Activated CD8-positive, alpha-beta T cell treated with anti-CD3 and anti-CD28 coated beads for 36 hours (primary cell): ENCODE results near the gene KANTR. TPM values are rescaled to one million over a fixed set of nuclear protein-coding genes. Genes with fewer than 3 reads are reported as not detected.
A peak's percentile ranks its signal among the peaks of the same experiment; 100 is the strongest.

Experiments used
- ATAC-seq: fragments of 200-7000 bp; cut with Tn5 transposase; one replicate; pipeline ENCODE4 v1.10.0; 2021; ENCODE audit warnings: mild to moderate bottlenecking, moderate library complexity
- CTCF ChIA-PET: fragments of 350-600 bp; sonication (Branson Sonifier 250); formaldehyde crosslinking; loops from one replicate; lab custom pipeline; 2021; ENCODE audit warnings: antibody characterized with exemption; lab: Charles Lee
- POLR2A ChIA-PET: fragments of 350-600 bp; sonication (Branson Sonifier 250); formaldehyde crosslinking; loops from one replicate; lab custom pipeline; 2021; ENCODE audit warnings: antibody characterized with exemption; lab: Charles Lee
- DNase-seq: peaks from one replicate; pipeline ENCODE4 v3.0.0-alpha.2; 2020
- H3K27ac Mint-ChIP-seq: one replicate; pipeline ENCODE4 v1.8.0; 2021; ENCODE audit warnings: mild to moderate bottlenecking, mixed read lengths
- H3K27me3 Mint-ChIP-seq: one replicate; pipeline ENCODE4 v1.8.0; 2021; ENCODE audit warnings: mixed read lengths
- H3K36me3 Mint-ChIP-seq: one replicate; pipeline ENCODE4 v1.8.0; 2021; ENCODE audit warnings: low read depth, mixed read lengths
- H3K4me1 Mint-ChIP-seq: one replicate; pipeline ENCODE4 v1.8.0; 2021; ENCODE audit warnings: low read depth, mixed read lengths
- H3K4me3 Mint-ChIP-seq: one replicate; pipeline ENCODE4 v1.8.0; 2021; ENCODE audit warnings: mild to moderate bottlenecking, moderate library complexity, mixed read lengths
- H3K9me3 Mint-ChIP-seq: one replicate; pipeline ENCODE4 v1.8.0; 2021; ENCODE audit warnings: mixed read lengths
- intact Hi-C: fragments of 100-400 bp; cut with micrococcal nuclease; formaldehyde crosslinking; loops from one replicate; pipeline ENCODE4 v1.10.0; 2022
- total RNA-seq, 2 experiments: library from RNA; stranded (reverse); gene quantifications; one replicate each; pipeline ENCODE4 v1.2.3, GENCODE V29; 2021
- TF ChIP-seq, protein P1 (sequence below): fragments of 200-600 bp; IDR thresholded peaks from one replicate; pipeline ENCODE4 v1.8.0; 2022; ENCODE audit warnings: antibody characterized with exemption, mild to moderate bottlenecking

Gene KANTR
- total RNA-seq, 2 experiments from 2014 or later = 11.1 to 11.7 TPM

DNA sequence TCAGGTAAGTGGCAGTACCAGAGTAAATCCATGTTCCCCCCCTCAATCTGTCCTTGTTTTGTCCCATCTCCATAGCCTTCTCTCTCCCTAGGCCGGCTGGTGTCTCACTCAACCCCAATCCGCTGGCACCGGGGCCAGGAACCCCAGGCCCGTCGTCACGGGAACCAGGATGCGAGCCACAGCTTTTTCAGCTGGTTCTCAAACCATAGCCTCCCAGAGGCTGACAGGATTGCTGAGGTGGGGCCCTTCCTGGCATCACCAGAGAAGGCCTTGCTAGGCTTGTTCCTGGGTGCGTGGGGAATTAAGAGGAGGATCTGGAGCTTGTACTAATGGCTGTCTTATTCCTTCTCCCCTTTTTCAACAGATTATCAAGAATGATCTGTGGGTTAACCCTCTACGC is 9.1 kb upstream of the KANTR start:
- peaks cover 51% of the 10 kb centered on the region for H3K36me3 Mint-ChIP-seq
- peaks cover 61% of the 10 kb centered on the region for H3K4me1 Mint-ChIP-seq
- H3K27ac Mint-ChIP-seq = peak overlapping the region; percentile 71
- no peaks in the 10 kb centered on the region for H3K9me3 Mint-ChIP-seq
- no peak overlapping the region for H3K4me3 Mint-ChIP-seq
- TF ChIP-seq, protein P1, sequence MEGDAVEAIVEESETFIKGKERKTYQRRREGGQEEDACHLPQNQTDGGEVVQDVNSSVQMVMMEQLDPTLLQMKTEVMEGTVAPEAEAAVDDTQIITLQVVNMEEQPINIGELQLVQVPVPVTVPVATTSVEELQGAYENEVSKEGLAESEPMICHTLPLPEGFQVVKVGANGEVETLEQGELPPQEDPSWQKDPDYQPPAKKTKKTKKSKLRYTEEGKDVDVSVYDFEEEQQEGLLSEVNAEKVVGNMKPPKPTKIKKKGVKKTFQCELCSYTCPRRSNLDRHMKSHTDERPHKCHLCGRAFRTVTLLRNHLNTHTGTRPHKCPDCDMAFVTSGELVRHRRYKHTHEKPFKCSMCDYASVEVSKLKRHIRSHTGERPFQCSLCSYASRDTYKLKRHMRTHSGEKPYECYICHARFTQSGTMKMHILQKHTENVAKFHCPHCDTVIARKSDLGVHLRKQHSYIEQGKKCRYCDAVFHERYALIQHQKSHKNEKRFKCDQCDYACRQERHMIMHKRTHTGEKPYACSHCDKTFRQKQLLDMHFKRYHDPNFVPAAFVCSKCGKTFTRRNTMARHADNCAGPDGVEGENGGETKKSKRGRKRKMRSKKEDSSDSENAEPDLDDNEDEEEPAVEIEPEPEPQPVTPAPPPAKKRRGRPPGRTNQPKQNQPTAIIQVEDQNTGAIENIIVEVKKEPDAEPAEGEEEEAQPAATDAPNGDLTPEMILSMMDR = no peak
- ATAC-seq = no peak
- CTCF ChIA-PET = no interaction called here
- no peaks in the 10 kb centered on the region for H3K27me3 Mint-ChIP-seq
- POLR2A ChIA-PET = interaction anchor here (0.6 kb wide), 1 partner anchor 13 kb away, joined by 3 read pairs; no protein-coding TSS in a partner anchor
- intact Hi-C loops = no loop called here
- DNase-seq = no peak

DNA sequence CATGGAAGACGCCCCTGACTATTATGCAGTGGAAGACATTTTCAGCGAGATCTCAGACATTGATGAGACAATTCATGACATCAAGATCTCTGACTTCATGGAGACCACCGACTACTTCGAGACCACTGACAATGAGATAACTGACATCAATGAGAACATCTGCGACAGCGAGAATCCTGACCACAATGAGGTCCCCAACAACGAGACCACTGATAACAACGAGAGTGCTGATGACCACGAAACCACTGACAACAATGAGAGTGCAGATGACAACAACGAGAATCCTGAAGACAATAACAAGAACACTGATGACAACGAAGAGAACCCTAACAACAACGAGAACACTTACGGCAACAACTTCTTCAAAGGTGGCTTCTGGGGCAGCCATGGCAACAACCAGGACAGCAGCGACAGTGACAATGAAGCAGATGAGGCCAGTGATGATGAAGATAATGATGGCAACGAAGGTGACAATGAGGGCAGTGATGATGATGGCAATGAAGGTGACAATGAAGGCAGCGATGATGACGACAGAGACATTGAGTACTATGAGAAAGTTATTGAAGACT is 8.2 kb upstream of the KANTR start:
- ATAC-seq = no peak
- peak; percentile 35 for DNase-seq
- Mint-ChIP-seq H3K27me3 (no peaks in the 10 kb centered on the region), H3K27ac (peak overlapping the region; percentile 56), H3K9me3 (no peaks in the 10 kb centered on the region), H3K4me3 (peak overlapping the region; percentile 15), H3K4me1 (peaks cover 57% of the 10 kb centered on the region), H3K36me3 (peaks cover 51% of the 10 kb centered on the region)
- ChIA-PET CTCF (no interaction called here), POLR2A (no interaction called here)
- TF ChIP-seq, protein P1 = no peak
- intact Hi-C loops = no loop called here

DNA sequence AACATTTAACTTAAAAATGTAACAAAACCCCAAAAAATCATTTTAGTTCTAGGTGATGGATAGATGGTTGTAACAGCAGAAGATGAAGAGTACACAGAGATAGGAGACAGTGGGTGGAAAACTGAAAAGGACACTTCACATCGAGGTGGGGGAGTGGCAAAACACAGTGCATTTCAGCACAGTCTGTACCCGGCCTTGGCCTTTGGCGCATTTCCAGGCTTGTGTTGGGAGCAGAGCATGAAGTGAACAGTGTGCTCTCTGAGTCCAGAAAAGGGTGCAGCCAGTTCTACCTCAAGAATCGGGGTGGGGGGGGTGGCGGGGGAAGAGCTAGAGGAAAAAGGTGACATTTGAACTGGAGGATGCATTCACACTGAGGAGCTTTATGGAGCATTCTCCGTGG is 7.5 kb upstream of the KANTR start:
- no peak for DNase-seq
- ChIA-PET POLR2A (interaction anchor here (1.2 kb wide), 1 partner anchor 15 kb away, joined by 3 read pairs; no protein-coding TSS in a partner anchor), CTCF (no interaction called here)
- Mint-ChIP-seq H3K36me3 (peaks cover 51% of the 10 kb centered on the region), H3K4me3 (no peak overlapping the region), H3K9me3 (no peaks in the 10 kb centered on the region), H3K4me1 (peaks cover 53% of the 10 kb centered on the region), H3K27ac (peak overlapping the region; percentile 56), H3K27me3 (no peaks in the 10 kb centered on the region)
- intact Hi-C loops = no loop called here
- TF ChIP-seq, protein P1 = no peak
- no peak for ATAC-seq

DNA sequence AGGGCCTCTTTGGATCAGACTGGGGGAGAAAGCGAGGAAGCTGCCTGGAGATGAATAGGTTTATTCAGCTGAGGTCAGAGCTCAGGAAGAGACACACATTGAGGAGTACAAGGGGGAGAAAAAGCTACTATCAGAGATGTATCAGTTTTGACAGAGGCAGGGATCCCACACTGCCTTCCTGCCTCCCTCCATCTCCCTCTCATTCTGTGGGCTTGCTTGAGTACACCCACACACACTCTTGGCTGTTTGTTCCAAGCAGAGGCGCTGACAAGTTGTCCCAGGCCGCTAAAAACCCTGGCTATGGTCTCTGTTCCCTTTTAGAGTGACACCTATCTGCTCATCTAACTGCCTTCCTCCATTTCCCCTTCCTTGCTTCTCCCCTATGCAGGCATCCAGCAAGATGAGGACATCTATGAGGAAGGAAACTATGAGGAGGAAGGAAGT is 6.5 kb upstream of the KANTR start:
- Mint-ChIP-seq H3K27ac (peak overlapping the region; percentile 94), H3K4me1 (peaks cover 53% of the 10 kb centered on the region), H3K4me3 (peak overlapping the region; percentile 75), H3K36me3 (peaks cover 51% of the 10 kb centered on the region), H3K9me3 (no peaks in the 10 kb centered on the region), H3K27me3 (no peaks in the 10 kb centered on the region)
- CTCF ChIA-PET = interaction anchor here (2.7 kb wide), 1 partner anchor 17 kb away, joined by 8 read pairs; no protein-coding TSS in a partner anchor
- ATAC-seq (no peak), DNase-seq (no peak)
- intact Hi-C loops = no loop called here
- TF ChIP-seq, protein P1 = no peak
- POLR2A ChIA-PET = interaction anchor here (1.2 kb wide), 1 partner anchor 15 kb away, joined by 3 read pairs; no protein-coding TSS in a partner anchor
